ENCODE measurements around the gene USP36. TPM values are rescaled to one million over a fixed set of nuclear protein-coding genes. Genes with fewer than 3 reads are reported as not detected.
A peak's percentile ranks its signal among the peaks of the same experiment; 100 is the strongest.

The USP36 gene
- total RNA-seq, 4 donors from 2014 or later = 36.7 to 63.6 (median 45.2) TPM

DNA sequence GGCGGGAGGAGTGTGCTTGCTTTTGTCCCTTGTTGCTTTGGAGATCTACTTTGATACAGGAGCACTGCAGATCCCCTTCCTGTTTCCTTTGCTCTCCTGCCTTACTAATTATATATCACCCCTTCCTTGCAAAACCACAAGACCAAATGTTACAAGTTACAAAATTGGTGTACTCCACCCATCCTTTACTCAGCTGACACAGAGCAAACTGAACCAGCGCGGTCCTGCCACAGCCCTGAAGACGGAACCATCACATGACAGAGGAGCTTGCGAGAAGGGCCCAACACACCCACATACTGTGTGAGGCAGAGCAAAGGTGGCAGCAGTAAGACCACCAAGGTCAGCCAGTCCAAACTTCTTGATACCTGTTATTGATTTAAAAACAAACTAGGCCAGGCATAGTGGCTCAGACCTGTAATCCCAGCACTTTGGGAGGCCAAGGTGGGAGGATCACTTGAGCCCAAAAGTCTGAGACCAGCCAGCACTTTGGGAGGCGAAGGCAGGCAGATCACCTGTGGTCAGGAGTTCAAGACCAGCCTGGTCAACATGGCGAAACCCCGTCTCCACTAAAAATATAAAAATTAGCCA lies 91.8 kb downstream of the USP36 start:
- 48 to 51% methylated on average over 8 of the region's 8 CpGs for WGBS, 2 donors
- H3K4me3 ChIP-seq (ENCODE audit: low read depth, poor library complexity, severe bottlenecking) = no peak overlapping the region
- intact Hi-C loops (cut with DNase I; ENCODE audit: low total_unique reads) = no loop called here
- peak; percentile 90 to 96 for DNase-seq (ENCODE audit: low spot score in 2 of 2)
- TF ChIP-seq POLR2A (IDR thresholded peaks at IDR 0.05) = no peak
- TF ChIP-seq, protein P1, sequence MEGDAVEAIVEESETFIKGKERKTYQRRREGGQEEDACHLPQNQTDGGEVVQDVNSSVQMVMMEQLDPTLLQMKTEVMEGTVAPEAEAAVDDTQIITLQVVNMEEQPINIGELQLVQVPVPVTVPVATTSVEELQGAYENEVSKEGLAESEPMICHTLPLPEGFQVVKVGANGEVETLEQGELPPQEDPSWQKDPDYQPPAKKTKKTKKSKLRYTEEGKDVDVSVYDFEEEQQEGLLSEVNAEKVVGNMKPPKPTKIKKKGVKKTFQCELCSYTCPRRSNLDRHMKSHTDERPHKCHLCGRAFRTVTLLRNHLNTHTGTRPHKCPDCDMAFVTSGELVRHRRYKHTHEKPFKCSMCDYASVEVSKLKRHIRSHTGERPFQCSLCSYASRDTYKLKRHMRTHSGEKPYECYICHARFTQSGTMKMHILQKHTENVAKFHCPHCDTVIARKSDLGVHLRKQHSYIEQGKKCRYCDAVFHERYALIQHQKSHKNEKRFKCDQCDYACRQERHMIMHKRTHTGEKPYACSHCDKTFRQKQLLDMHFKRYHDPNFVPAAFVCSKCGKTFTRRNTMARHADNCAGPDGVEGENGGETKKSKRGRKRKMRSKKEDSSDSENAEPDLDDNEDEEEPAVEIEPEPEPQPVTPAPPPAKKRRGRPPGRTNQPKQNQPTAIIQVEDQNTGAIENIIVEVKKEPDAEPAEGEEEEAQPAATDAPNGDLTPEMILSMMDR (IDR thresholded peaks at IDR 0.05) = no peak

DNA sequence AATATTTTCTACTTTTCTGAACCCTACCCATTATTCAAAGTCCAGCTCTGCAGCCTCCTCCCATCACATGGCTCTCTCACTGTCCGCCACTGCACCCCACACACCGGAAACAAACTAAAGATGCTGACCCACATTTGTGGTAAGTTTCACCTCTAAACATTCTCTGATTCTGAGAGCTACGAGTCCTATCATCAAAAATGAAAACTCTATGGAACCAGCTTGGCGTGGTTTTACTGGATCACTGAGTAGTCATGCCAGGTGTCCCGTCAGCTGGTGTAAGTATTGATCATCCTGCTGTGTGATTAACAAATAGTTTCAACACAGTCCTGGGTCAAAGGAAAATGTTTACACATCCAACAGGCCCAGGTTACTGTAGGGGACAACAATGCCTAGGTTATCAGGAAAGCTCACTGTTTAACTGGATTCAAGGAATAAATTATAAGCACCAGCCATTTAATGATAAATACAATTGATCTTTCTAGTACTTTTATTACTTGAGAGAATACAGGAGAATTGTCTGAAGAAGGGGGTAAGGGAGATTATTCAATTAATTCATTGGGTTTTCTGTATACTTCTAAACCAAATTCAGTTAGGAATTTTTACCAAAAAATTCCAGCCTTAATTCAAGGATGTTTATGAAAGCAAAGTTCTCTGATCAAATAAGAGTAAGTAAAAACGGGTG lies 92.4 kb downstream of the USP36 start:
- no peak overlapping the region for H3K4me3 ChIP-seq (ENCODE audit: low read depth, poor library complexity, severe bottlenecking)
- peak in 1 of 2 donors; percentile 63 for DNase-seq (ENCODE audit: low spot score in 2 of 2)
- intact Hi-C loops (cut with DNase I; ENCODE audit: low total_unique reads) = no loop called here
- TF ChIP-seq, protein P1 (IDR thresholded peaks at IDR 0.05) = no peak
- no peak for TF ChIP-seq POLR2A (IDR thresholded peaks at IDR 0.05)
- WGBS, 2 donors = 40 to 48% methylated on average over 6 of the region's 6 CpGs

DNA sequence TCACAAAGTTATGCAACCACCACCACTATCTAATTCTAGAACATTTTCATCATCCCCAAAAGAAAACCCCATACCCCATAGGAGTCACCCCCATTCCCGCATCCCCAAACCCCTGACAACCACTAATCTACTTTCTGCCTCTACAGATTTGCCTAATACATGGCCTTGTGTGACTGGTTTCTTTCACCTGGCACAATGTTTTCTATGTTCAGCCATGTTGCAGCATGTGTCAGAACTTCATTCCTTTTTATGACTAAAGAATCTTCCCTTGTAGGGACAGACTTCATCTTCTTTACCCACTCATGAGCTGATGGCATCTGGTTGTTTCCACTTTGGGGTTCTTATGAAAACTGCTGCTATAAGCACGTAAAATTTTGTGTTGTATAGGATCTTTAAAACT lies 93.1 kb downstream of the USP36 start:
- no peak overlapping the region for H3K4me3 ChIP-seq (ENCODE audit: low read depth, poor library complexity, severe bottlenecking)
- intact Hi-C loops (cut with DNase I; ENCODE audit: low total_unique reads) = no loop called here
- 44 to 64% methylated on average over 2 of the region's 2 CpGs for whole genome bisulfite sequencing, 2 donors
- no peak for TF ChIP-seq POLR2A (IDR thresholded peaks at IDR 0.05)
- TF ChIP-seq, protein P1 (IDR thresholded peaks at IDR 0.05) = no peak
- DNase-seq (ENCODE audit: low spot score in 2 of 2) = no peak

DNA sequence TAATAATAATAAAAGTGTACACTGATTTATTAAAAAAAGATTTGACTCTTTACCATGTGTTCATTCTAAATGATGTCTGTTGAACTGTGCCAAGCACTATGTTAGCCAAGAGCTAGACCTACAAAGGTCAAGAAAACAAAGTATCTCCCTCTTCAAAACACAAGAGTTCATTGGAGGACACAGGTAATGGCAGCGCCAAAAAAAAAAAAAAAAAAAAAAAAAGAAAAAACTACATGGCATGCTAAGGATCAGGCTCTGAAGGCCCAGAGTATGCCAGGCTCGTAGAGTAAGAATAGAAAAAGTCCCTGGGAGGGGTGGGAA lies 93.7 kb downstream of the USP36 start:
- no peak overlapping the region for H3K4me3 ChIP-seq (ENCODE audit: low read depth, poor library complexity, severe bottlenecking)

DNA sequence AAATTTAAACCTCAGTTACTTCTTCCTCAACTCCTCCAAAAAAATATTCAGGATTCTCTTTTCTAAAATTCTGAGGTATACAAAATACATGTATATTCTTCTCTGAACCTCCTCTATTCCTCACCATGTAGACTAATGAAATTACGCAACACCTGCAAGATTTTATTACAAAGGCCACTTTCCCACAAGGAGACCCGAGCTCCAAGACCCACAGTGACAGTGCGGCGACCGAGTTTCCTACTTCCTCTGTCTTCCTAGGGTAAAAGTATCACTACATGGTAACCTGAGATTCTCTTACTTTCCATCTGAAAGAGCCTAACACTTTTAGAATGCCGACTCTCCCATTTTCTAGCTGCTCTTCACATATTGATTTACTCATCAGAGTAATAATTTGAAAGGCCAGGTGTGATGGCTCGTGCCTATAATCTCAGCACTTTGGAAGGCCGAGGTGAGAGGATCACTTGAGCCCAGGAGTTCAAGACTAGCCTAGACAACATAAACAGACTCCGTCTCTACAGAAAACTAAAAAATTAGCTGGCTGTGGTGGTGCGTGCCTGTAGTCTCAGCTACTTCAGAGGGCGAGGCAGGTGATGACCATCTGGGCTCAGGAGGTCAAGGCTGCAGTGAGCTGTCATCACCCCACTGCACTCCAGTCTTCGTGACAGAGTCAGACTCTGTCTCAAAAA lies 94.2 kb downstream of the USP36 start:
- intact Hi-C loops (cut with DNase I; ENCODE audit: low total_unique reads) = no loop called here
- DNase-seq (ENCODE audit: low spot score in 2 of 2) = no peak
- 81 to 83% methylated on average over 12 of the region's 12 CpGs for WGBS, 2 donors
- TF ChIP-seq, protein P1 (IDR thresholded peaks at IDR 0.05) = no peak
- TF ChIP-seq POLR2A (IDR thresholded peaks at IDR 0.05) = no peak
- no peak overlapping the region for H3K4me3 ChIP-seq (ENCODE audit: low read depth, poor library complexity, severe bottlenecking)

More for the DNA sequence above, 93.7 kb downstream of the USP36 start:
- WGBS, 2 donors = 43 to 55% methylated on average over 2 of the region's 2 CpGs
- DNase-seq (ENCODE audit: low spot score in 2 of 2) = no peak
- intact Hi-C loops (cut with DNase I; ENCODE audit: low total_unique reads) = no loop called here
- TF ChIP-seq, protein P1 (IDR thresholded peaks at IDR 0.05) = no peak
- no peak for TF ChIP-seq POLR2A (IDR thresholded peaks at IDR 0.05)

Other genes with a start within 250 kb of the USP36 start
- gene CYTH1, start 58.5 kb downstream of the USP36 start, total RNA-seq = 10 to 100 TPM; 53.7 to 79.4 (median 63.9) TPM
- 1 to 10 TPM; 2.0 to 2.9 (median 2.6) TPM for gene CEP295NL, start 62.4 kb upstream of the USP36 start, total RNA-seq
- gene TIMP2, start 84.6 kb upstream of the USP36 start, total RNA-seq = 100 to 1,000 TPM in 2 of 4 donors, 10 to 100 TPM in 2; 69.7 to 203 (median 94.8) TPM
- 10 to 100 TPM; 38.5 to 84.1 (median 45.7) TPM for gene LGALS3BP, start 139.1 kb upstream of the USP36 start, total RNA-seq
- gene CANT1, start 168.9 kb upstream of the USP36 start, total RNA-seq = 10 to 100 TPM; 18.1 to 39.4 (median 28.4) TPM
- gene C1QTNF1, start 183.4 kb upstream of the USP36 start, total RNA-seq = 10 to 100 TPM; 24.3 to 53.1 (median 29.5) TPM
- gene ENGASE, start 234.0 kb upstream of the USP36 start, total RNA-seq = 10 to 100 TPM; 16.6 to 54.5 (median 26.3) TPM

All from lower leg skin (tissue), 4 donors.